HG02938 (cell line): Measurements from ENCODE around the gene RNF213.

Experiments used
- ATAC-seq: cut with Tn5 transposase; IDR thresholded peaks from one replicate; pipeline ENCODE4 v1.9.1; 2021; ENCODE audit warnings: mild to moderate bottlenecking, moderate library complexity; ENCODE audit not compliant: unreplicated experiment

Gene RNF213

DNA sequence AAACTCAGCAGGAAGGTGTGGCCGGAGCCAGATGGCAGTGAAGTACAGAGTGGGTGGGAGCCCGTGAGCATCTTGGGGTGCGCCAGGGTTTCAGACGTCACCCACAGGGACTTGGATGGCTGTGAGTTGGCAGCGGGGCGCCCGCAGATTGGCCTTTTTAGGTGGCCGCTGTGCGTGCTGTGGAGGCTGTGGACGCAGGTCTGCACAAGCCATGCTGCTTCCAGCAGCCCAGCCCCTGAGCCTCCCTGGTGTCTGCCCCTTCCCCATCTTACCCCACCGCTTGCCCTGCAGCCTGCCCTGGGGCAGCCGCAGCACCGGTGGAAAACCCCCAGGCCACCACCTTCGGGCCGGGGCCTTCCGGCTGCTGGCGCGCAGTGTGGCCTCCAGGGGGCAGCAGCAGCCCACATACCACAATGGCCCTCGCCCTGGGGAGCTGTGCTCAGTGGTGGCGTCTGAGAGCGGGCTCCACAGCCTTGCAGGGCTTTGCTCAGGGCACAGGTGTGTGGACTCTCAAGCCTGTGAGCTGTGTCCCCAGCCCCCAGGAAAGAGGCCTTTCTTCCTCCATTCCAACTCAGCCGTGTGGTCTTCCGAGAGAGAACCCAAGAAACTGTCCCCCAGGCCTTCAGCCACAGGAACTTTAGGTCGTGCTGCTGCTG is 166.1 kb downstream of the RNF213 start:
- ATAC-seq = no peak

DNA sequence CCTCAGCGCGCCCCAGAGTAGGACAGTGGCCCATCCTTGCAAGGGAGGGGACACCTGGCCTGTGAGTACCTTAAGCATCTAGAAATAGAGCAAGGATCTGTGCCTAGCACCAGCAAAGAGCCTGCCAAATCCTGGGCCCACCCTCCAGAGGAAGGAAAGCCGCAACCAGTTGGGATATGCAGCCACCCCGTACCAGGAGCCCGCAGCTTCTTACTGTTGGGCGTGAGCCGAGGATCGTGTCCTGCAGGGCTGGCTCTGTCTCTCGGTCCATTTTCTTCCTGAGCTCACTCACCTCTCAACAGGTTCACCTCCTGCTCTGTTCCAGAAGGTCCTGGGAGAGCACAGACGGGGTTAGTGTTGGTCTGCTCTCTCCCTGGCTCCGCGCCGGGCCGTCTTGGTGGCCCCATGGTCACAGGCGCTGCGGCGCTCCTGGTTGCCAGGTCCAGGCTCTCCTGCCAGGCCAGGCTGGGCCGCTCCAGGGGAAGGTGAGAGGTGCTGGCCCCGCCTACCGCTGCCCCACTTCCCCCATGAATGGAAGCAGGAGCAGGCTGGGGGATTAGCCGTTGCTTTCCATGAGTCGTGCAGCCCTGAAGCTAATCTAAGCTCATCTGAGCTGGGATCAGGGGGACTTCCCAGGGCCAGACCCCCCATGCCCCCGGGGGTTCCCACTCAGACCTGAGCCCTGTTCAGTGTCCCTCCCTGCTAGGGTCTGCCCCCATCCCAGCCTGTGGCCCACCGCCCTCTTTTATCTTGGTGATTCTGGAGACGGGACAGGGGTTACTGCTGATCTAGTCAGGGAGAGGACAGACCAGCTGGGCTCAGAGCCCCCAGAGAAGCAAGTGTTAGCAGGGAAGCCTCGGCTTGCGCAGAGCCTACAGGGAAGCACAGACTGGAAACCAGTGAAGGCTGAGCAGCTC is 167.0 kb downstream of the RNF213 start:
- ATAC-seq = no peak

DNA sequence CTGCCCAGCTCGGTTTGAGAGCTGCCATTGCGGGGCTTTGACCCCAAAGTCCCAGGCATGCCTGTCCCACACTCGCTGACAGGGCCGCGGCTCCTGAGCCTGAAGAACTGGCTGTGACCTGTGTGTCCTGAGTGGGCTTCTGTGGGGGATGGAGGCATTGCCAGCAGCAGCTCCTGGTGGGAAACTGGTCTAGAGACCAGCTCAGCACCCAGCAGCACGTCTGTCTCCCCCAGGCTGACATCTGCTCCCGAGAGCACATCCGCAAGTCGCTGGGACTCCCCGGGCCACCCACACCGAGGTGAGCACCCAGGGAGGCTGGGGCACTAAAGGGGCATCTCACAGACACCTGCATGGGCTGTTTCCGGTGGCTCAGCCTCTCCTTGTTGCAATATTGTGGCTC is 167.7 kb downstream of the RNF213 start:
- ATAC-seq = no peak

- no peak for ATAC-seq
These were observed 168.1 kb downstream of the RNF213 start for GRCh38 chr17:80428796-80429195.

- no peak for ATAC-seq
These were observed 169.0 kb downstream of the RNF213 start for GRCh38 chr17:80429356-80430275.

GRCh38 chr17:80430446-80431245 is 170.0 kb downstream of the RNF213 start:
- no peak for ATAC-seq

- ATAC-seq = no peak
These were observed 170.9 kb downstream of the RNF213 start for GRCh38 chr17:80431246-80432195.

DNA sequence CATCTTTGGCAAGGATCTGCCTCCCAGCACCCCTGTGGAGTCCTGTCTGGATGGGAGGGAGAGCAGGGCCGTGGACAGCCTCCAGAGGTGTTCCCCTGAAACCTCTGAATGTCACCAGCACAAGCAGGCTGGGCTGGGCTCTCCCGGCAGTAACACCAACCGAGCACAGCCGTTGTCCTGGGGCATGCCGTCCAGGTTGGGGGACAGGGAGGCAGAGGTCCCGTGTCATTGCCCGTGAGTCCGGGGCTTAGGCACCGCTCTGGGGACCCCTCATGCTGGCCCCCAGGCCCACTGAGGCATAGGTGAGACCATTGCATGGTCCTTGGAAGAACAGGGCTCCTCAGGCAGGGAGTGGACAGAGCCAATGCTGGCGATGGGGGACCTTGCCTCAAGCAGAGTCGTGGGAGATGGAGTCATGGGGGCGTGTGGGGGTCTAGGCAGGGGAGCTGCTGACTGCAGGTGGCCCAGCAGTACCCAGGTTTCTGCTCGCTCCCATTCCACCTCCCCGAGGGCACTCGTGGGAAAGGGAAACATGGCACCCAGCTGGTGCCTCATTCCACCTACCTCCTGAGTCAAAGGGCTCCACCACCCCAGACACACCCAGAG is 171.8 kb downstream of the RNF213 start:
- no peak for ATAC-seq

DNA sequence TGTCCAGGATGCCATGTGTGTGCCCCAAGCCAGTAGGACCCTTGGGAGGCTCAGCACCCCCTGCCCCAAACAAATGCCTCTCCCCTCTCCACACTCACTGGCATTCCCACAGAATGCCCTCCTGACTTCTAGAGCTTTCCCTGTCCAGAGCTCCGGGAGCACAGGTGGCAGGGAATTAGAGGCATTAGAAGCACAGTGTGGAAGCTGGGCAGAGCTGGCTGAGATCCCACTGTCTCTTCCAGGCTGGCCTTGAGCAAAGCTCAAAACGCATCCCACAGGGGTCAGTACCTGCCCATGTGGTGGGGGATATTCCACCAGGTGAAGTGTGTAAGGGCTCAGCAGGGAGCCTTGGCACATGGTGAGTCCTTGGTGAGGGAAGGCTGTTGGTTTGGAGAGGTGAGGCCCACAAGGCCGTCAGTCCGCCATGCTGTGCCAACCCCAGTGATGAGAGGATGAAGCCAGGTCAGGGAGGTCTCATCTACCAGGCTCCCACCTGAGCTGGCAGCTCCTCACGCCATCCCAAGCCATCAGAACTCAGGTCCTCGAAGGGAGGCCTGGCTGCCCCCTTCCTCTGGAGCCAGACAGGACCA is 172.4 kb downstream of the RNF213 start:
- no peak for ATAC-seq

DNA sequence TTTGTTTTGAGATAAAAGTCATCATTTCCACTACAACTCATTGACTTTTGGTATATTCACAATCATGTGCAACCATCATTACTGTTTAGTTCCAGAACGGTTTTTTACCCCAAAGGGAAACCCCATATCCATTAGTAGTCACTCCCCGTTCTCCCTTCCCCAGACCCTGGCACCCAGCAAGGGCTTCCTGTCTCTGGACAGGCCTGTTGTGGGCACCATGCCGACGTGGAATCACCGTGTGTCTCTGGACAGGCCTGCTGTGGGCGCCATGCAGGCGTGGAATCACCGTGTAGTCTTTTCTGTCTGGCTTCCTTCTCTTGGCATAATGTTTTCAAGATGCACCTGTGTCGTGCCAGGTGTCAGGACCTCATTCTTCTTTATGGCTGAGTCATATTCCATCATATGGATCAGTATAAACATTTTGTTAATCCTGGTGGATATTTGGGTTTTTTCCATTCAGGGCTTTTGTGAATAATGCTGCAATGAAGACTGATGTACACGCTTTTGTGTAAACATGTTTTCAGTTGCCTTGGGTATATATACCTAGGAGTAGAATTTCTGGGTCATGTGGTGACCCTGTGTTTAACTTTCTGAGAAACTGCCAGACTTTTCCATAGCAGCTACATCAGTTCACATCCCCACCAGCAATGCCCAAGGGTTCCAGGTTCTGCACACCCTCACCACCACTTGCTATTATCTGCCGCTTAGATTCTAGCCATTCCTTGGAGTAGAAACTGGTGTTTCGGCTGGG is 173.4 kb downstream of the RNF213 start:
- ATAC-seq = no peak

- no peak for ATAC-seq
These were observed 176.9 kb downstream of the RNF213 start for GRCh38 chr17:80437532-80437931.

DNA sequence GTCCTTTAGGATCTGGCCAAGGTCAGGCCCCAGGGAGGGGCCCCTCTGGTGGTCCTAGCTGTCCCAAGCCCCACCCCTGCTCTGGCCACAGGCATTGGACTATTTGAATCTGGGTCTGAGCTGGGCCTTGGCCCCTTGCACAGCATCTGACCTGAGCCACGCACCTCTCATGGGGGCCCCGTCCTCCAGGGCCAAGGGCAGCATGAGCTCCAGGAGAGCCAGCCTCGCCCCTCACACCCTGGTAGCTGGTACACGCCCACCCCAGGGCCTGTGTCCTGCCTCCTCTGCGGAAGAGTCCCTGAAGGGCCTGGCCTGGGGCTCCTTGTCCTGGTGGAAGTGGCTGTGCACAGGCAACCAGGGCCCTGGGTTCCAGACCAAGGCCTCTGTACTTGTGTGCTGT is 178.2 kb downstream of the RNF213 start:
- no peak for ATAC-seq

GRCh38 chr17:80439499-80439898 is 178.8 kb downstream of the RNF213 start:
- ATAC-seq = no peak

- ATAC-seq = no peak
These were observed 180.5 kb downstream of the RNF213 start for GRCh38 chr17:80441133-80441578.

- no peak for ATAC-seq
These were observed 181.1 kb downstream of the RNF213 start for GRCh38 chr17:80441598-80442322.

DNA sequence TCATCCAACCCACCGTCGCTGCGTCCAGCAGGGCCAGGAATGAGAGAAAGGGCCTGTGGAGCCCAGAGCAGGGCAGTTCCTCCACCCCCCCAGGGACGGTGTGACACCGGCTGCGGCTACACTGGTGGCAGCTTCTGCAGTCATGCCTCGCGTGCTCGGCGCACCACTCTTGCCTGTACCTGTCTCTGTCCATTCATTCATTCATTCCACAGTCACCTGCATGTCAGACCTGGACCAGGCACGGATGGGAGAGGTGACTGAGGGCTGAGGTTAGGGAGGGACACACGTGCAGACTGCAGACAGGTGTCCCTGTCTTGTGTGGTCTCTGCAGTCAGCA is 181.6 kb downstream of the RNF213 start:
- ATAC-seq = no peak

DNA sequence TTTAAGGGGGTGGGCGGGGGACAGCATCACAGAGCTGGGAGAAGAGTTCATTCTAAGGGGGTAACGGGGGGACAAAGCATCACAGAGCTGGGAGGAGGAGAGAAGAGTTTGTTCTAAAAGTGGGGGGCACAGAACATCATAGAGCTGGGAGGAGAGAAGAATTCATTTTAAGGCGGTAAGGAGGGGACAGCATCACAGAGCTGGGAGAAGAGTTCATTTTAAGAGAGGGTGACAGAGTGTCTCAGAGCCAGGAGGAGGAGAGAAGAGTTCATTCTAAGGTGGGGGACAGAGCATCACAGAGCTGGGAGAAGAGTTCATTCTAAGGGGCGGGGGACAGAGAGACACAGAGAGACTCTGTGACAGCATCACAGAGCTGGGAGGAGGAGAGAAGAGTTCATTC is 182.1 kb downstream of the RNF213 start:
- no peak for ATAC-seq
